ELF-1 (cell line): ENCODE data around the gene BDP1.
A peak's percentile ranks its signal among the peaks of the same experiment; 100 is the strongest.
"Not testable (repeated sequence)": the region's sequence is repeated elsewhere in the genome, so short reads cannot be mapped to it uniquely, and the experiment has no call there.

ENCODE experiments used
- DNase-seq: peaks from one replicate; pipeline ENCODE4 v3.0.0-alpha.2; 2016; ENCODE audit warnings: low read depth, low spot score

BDP1 gene

DNA sequence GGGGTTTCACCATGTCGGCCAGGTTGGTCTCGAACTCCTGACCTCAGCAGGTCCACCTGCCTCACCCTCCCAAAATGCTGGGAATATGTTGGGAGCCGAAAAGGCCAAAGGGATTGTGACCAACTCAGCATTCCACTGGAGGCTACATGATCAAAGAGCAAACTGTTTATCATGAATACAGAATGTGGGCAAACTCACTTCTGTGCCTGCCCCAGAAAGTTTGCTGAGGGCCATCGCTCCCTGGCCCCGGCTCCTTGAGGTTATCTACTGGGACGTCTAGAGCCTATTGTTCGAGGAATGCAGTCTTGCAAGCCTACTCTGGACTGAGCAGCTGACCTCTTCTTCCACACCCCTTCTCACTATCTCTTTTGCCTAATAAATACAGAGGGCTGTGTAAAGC is 116.4 kb downstream of the BDP1 start:
- DNase-seq = peak; percentile 25

DNA sequence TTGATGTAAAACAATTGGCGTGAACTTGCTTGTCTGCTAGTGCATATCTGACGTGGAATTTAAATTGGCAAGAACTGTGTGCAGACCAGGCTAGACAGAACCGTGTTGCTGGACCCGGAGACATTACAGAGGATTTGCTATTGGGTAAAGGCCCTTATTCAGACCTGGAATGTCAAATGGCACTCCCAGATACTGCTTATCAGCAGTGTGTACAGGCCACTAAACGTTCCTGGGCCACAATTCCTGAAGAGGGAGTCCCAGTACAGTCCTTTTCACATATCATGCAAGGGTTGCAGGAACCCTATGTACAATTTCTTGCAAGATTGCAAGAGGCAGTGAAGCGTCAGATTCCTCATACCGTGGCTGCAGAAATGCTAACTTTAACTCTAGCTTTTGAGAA is 118.1 kb downstream of the BDP1 start:
- peak; percentile 7 for DNase-seq

DNA sequence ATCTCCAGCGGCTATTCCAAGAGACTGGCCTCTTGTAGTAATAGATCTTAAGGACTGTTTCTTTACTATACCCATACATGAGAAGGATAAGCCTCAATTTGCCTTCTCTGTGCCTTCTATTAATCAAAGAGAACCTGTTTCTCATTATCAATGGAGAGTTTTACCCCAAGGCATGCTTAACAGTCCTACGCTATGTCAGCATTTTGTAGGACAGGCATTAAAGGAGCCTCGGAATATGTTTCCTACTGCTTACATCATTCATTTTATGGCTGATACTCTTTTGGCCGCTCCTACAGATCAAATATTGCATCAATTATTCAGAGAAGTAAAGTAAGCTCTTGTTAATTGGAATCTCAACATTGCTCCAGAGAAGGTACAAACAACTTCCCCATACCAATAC is 120.1 kb downstream of the BDP1 start:
- not testable (repeated sequence) for DNase-seq

DNA sequence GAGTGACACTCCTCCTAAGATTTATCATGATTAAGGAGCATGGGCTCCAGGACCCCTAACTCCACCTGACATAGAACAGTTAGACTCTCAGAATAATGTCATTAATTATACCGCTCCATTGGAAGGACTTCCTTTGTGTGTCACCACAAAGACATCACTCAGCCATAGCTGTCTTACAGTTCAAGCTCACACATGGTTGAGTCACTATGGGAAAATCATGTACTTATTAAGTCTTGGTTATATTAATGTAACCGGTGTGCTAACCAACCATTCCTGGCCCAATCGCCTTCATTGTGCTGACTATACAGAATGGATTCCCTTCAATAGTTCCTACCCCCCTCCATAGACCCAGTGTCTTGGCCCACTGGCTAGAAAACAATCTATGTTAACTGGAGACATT is 120.8 kb downstream of the BDP1 start:
- DNase-seq = no peak

DNA sequence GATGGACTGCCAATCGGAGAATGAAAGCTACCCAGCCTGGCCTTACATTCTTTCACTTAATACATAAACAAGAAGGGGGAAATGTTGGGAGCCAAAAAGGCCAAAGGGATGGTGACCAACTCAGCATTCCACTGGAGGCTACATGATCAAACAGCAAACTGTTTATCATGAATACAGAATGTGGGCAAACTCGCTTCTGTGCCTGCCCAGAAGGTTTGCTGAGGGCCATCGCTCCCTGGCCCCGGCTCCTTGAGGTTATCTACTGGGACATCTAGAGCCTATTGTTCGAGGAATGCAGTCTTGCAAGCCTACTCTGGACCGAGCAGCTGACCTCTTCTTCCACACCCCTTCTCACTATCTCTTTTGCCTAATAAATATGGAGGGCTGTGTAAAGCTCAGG is 122.4 kb downstream of the BDP1 start:
- DNase-seq = peak; percentile 72

DNA sequence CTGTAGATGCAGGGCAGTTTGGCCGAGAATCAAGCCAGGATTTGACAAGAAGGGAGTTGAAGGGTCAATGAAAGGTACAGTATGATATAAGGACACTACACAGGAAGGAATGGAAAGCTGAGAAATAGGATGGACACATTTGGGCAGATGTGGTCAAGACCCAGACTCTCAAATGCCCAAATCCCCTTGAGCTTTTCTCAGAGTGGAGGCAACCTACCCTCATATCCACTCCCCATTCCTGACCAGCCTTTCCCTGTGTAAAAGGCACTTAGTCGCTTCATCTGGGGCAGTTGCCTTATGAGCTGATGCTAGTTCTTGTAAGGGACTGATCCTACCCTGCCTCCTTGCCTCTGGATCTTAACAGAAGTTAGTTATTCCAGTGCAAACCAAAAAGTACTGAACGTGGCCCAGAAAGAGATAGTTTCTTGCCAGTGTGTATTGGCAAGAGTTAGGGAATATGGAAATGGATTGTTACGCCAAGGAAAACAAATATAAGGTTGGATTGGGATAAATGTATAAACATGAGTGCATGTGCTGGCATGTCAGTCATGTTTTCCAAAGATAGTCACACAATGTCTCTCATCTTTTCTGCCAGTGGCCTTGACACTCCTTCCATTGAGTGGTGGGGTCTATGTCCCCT is 127.6 kb downstream of the BDP1 start:
- DNase-seq = no peak

DNA sequence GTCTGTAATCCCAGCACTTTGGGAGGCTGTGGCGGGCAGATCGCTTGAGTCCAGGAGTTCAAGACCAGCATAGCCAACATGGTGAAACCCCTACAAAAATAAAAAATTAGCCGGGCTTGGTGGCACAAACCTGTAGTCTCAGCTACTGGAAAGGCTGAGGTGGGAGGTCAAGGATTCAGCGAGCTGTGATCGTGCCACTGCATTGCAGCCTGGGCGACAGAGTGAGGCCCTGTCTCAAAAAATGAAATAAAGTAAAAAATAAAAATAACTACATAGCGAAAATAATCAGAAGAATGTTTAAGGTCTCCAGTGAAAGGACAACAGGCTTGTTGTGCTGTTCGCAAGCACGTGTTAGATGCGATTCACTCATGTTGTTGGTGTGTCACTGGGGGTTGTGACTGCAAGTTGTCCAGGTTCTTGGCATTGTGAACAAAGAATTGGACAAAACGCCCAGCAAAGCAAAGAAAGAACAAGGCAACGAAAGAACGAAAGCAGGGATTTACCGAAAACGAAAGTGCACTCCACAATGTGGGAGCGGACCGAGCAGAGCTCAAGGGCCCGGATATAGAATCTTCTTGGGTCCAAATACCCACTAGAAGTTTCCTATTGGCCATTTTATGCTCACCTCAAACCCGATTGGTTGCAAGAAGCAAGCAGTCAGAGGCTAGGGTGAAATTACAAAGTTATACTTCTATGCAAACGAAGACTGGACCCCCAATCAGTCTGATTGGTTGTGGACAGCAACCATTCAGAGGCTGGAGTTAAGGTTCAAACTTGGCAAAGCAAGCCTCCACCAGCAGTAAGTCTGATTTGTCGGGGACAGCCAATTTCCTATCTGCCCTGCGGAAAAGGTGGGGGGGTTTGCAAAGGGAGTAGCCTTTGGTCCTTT is 130.8 kb downstream of the BDP1 start:
- no peak for DNase-seq

DNA sequence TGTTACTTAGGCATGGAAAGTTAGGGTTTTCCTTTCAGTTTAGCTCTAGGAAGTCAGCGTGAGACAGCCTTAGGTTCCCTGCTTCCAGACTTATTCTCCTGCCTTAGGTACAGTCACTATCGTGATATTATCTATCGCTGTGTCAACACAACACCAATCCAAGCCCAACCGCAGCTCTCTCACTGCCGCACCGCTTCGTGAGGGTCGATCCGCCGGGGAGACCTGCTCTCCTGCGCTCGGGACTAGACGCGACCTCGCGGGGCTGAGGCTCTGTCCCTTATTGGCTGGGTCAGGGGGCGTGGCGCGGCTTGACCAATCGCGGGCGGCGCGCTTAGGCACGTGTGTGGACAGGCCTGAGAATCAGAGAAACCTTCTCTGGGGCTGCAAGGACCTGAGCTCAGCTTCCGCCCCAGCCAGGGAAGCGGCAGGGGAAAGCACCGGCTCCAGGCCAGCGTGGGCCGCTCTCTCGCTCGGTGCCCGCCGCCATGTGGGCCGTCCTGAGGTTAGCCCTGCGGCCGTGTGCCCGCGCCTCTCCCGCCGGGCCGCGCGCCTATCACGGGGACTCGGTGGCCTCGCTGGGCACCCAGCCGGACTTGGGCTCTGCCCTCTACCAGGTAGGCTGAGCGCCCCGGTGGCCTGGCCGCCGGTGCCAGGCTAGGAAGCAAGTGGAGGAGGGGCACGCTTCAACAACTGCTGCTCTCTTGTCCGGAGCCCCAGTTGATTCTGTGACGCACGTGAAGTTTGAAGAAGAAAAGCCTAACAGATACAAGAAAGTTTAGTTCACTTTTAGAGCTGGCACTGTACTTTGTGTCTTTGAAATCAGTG is 131.7 kb downstream of the BDP1 start, which contains the start of gene MCCC2:
MCCC2 (plus strand) TSS at position 400 of the 825 bp plus-strand sequence; CDS start at position 486, 86 bp downstream.
- DNase-seq = peak; percentile 99

DNA sequence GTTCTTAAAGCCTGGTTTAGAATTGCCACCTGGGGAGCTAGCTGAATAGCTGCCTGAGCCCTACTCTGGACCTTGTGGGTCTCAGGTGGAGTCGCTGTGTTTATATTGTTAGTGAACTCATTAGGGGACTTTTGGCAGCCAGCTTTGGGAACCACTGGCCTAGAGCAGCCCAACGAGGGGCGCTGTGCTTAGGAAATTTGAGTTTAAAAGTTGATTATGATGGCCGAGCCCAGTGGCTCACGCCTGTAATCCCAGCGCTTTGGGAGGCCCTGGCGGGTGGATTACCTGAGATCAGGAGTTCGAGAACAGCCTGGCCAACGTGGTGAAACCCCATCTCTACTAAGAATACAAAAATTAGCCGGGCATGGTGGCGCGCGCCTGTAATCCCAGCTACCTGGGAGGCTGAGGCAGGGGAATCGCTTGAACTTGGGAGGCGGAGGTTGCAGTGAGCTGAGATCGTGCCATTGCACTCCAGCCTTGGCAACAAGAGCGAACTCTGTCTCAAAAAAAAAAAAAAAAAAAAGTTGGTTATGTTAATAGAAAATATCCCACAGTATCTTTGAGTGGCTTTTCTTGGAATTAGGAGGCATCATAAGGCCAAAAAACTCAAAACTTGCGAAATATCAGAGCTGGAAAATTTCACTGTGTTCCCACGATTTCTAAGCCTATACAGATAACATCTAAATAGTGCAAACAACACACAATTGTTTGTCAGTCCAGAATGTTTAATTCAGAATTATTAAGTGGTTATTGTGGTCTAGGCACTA is 132.5 kb downstream of the BDP1 start:
- no peak for DNase-seq

DNA sequence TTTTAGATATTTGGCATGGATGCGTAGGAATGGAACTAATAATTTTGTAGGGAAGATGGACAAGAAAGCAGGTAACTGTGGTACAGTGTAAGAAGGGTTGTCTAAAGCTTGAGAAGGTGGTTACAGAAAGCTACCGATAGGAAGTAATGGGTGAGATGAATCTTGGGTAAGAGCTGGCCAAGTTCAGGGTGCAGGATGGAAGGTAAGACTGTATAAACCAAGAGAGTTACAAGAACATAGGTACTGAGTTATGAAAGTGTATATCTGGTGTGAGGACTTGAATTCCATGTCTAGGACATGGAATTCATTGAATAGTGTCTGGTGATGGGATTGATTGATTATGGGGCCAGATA is 133.1 kb downstream of the BDP1 start:
- no peak for DNase-seq

DNA sequence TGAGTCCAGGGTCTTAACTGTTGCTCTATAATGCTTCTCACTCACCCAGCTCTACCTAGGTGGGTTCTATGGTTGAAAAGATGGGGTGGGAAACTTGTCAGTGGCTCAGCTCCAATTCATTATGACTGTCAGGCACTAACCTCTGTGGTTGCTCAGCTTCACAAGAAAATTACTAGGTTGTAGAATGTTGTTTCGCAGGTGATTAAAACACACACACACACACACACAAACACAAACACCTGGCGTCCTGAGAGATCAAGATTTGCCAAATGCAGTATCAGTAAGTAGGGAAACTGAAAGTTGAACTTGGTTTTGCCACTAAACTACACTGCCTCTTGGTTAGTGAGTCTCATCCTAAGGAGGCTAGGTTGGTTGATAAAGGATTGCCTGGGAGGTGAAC is 134.5 kb downstream of the BDP1 start:
- no peak for DNase-seq

DNA sequence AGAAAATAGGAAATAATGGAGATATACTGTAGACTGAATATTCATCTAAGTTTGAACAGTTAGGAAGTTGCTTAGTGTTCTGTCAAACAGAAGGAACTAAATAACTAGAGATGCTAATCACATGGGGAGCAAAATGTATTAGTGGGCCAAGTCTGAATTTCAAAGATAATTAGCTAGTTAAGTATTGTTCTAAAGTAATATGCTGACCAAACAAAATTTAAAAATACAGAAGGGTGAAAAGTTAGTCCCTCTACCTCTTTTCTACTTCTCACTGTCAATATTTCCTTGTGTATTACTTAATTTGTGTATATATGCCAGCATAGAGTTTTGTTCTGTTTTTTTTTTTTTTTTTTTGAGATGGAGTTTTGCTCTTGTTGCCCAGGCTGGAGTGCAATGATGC is 135.6 kb downstream of the BDP1 start:
- DNase-seq = no peak

DNA sequence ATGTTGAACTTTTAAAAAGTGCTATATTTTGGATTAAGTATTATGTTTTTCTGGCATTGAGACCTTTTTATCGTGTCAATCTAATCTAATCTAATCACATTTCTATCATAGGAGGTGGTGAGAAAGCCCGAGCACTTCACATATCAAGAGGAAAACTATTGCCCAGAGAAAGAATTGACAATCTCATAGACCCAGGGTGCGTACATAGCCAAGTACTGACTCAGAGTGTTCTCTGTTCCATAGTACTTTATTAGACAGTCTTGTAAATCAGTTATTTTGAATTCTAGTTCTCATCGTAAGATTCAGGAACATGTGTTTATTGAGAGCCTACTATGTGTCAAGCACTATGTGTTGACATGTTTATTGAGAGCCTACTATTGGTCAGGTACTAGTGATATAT is 140.7 kb downstream of the BDP1 start:
- DNase-seq = no peak

DNA sequence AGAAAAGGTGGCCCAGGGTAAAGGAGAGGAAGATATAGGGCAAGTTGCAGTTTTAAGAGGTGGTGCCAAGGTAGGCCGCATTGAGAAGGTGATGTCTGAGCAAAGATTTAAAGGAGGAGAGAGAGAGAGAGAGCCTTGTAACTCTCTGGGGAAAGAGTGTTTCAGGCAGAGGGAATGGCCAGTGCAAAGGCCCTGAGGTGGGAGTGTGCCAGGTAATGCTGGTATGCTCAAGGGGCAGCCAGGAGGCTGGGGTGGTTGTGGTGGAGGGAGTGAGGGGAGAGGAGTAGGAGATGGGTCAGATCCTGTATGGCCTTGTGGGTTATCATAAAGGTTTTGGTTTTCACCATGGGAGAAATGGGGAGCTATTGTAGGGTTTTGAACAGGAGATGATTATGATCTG is 141.6 kb downstream of the BDP1 start:
- DNase-seq = no peak

DNA sequence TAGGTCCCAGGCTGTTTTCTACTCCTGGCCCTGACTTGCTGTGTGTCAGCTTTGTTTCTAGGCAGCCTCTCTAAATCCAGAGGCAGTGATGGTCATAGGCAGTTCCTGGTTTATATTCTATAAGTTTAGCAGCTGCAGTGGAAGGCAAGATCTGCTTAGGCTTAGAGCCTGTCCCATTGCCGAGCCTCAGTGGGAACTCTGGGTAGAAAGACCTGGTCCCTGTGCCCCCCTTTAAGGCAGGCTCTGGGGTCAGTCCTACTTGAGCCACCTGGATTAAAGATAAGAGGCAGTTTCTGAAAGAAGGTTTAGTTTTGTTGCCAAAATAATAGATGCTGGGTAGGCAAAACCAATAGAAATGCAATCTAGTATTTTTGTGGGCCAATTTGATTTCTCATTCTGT is 145.3 kb downstream of the BDP1 start:
- no peak for DNase-seq

DNA sequence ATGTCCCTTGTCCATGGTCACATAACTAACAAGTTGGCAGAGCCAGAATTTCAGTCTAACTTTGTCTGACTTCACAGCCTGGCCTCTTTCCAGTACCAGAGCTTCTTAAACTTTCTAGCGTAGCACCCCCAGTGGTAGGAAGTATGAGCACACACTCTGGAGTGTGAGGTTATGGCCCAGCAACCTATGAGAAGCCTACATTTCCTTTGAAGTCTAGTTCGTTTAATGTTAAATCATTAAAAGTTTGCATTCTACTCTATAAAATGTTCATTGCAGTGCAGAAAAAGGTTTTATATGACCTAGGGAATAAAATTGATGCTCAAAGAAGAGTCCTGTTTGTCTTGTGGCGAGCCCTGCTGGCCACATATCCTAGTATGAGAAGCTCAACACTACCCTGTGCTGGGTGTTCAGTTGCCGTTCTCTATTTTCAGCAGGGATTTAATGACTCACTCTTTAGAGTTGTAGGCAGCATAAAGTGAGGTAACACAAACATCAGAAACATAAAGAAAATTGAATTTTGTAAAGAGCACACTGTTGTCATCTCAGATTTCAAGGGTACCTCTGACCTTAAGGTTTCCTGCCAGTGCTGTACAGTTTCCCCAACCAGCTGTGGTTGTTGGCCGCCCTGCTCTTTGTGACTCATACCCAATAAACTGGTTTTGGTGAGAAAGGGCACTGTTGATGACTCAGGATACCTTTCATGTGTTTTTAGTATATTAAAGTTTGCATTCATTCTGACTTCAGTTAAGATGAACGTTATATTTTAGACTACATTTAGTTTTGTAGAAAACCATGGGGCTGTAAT is 146.0 kb downstream of the BDP1 start:
- peak; percentile 27 for DNase-seq

DNA sequence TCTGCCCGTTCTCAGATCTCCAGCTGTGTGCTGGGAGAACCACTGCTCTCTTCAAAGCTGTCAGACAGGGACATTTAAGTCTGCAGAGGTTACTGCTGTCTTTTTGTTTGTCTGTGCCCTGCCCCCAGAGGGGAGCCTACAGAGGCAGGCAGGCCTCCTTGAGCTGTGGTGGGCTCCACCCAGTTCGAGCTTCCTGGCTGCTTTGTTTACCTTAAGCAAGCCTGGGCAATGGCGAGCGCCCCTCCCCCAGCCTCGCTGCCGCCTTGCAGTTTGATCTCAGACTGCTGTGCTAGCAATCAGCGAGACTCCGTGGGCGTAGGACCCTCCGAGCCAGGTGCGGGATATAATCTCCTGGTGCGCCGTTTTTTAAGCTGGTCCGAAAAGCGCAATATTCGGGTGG is 154.5 kb downstream of the BDP1 start:
- DNase-seq = peak; percentile 42

DNA sequence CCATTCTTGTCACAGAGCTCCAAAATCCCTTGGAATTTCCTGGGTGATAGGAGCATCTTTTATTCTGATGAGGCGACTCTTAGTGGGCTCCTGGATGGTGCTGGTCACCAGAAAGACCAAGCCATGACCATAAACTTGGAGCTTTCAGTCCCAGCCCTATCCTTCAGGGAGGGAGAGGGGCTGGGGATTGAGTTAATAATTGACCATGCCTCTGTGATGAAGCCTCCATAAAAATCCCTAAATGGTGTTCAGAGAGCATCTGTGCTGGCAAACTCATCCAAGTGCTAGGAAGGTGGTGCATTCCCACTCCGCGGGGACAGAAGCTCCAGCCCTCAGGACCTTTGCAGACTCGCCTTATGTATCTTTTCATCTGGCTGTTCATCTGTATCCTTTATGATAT is 160.4 kb downstream of the BDP1 start:
- DNase-seq = no peak
